Lower leg skin (tissue), 3 donors: ENCODE data around the gene TFPI2.

Experiments used
- CTCF ChIP-seq, 3 donors: fragments of 450-650 bp; IDR thresholded peaks; one replicate each; pipeline ENCODE4 v1.5.1; 2016; ENCODE audit warnings: antibody characterized with exemption in 3 of 3, mild to moderate bottlenecking in 3 of 3, moderate library complexity in 2 of 3
- POLR2A ChIP-seq, 2 donors: fragments of 450-650 bp; IDR thresholded peaks; one replicate each; pipeline ENCODE4 v1.6.1; 2016 to 2017; ENCODE audit warnings: antibody characterized with exemption in 2 of 2, mild to moderate bottlenecking in 1 of 2, moderate library complexity in 1 of 2

DNA sequence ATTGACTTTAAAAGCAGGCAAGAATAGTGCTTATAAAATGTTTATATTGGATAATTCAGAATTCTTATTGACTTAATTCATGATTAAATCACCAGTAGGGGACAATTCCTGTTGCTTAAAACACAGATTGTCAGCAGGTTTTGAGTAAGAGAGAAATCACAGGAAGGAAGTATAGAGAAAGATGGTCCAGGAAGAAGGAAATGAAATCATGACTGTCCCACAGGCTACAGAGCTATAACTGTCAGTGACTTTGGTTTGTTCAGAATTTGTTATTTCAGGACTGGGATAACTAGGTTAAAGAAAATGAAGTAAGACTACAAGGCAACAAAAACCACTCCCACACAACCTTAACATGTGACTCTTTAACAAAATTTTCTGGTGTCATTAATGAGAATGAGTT lies 22.6 kb upstream of the TFPI2 start:
- no peak for TF ChIP-seq CTCF (IDR thresholded peaks at IDR 0.05)
- TF ChIP-seq POLR2A (IDR thresholded peaks at IDR 0.05), result no peak
